HG03457 (cell line): ENCODE data around the gene GOLIM4.
A peak's percentile ranks its signal among the peaks of the same experiment; 100 is the strongest.
"Not testable (repeated sequence)": the region's sequence is repeated elsewhere in the genome, so short reads cannot be mapped to it uniquely, and the experiment has no call there.

Source experiments
- ATAC-seq: cut with Tn5 transposase; IDR thresholded peaks from one replicate; pipeline ENCODE4 v1.9.1; 2021; ENCODE audit warnings: moderate number of reproducible peaks; ENCODE audit not compliant: unreplicated experiment

The GOLIM4 gene, protein sequence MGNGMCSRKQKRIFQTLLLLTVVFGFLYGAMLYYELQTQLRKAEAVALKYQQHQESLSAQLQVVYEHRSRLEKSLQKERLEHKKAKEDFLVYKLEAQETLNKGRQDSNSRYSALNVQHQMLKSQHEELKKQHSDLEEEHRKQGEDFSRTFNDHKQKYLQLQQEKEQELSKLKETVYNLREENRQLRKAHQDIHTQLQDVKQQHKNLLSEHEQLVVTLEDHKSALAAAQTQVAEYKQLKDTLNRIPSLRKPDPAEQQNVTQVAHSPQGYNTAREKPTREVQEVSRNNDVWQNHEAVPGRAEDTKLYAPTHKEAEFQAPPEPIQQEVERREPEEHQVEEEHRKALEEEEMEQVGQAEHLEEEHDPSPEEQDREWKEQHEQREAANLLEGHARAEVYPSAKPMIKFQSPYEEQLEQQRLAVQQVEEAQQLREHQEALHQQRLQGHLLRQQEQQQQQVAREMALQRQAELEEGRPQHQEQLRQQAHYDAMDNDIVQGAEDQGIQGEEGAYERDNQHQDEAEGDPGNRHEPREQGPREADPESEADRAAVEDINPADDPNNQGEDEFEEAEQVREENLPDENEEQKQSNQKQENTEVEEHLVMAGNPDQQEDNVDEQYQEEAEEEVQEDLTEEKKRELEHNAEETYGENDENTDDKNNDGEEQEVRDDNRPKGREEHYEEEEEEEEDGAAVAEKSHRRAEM

GRCh38 chr3:168095611-168096209, at the start of gene GOLIM4:
GOLIM4 (minus strand) TSS chr3:168095924; CDS start chr3:168095285, 639 bp downstream.
- ATAC-seq = peak; percentile 81

- ATAC-seq = no peak
These were observed 45.8 kb upstream of the GOLIM4 start for GRCh38 chr3:168141405-168141998.

- ATAC-seq = no peak
These were observed 44.2 kb upstream of the GOLIM4 start for GRCh38 chr3:168139947-168140346.

GRCh38 chr3:168138421-168138820, 42.7 kb upstream of the GOLIM4 start:
- no peak for ATAC-seq

DNA sequence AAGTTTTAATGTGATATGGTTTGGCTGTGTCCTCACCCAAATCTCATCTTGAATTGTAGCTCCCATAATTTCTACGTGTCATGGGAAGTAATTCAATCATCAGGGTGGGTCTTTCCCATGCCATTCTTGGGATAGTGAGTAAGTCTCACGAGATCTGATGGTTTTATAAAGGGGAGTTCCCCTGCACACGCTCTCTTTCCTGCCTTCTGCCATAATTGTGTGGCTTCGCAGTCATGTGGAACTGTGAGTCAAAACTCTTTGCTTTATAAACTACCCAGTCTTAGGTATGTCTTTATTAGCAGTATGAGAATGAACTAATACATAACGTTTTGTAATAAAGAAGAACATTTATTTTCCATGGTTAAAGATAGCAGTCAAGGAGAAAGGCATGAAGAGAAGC, 39.2 kb upstream of the GOLIM4 start:
- ATAC-seq = peak; percentile 65

DNA sequence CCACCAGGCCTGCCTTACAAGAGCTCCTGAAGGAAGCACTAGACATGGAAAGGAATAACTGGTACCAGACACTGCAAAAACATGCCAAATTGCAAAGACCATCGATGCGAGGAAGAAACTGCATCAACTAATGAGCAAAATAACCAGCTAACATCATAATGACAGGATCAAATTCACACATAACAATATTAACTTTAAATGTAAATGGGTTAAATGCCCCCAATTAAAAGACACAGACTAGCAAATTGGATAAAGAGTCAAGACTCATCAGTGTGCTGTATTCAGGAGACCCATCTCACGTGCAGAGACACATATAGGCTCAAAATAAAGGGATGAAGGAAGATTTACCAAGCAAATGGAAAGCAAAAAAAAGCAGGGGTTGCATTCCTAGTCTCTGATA, 34.5 kb upstream of the GOLIM4 start:
- not testable (repeated sequence) for ATAC-seq

- ATAC-seq = not testable (repeated sequence)
These were observed 32.7 kb upstream of the GOLIM4 start for GRCh38 chr3:168128463-168128862.

DNA sequence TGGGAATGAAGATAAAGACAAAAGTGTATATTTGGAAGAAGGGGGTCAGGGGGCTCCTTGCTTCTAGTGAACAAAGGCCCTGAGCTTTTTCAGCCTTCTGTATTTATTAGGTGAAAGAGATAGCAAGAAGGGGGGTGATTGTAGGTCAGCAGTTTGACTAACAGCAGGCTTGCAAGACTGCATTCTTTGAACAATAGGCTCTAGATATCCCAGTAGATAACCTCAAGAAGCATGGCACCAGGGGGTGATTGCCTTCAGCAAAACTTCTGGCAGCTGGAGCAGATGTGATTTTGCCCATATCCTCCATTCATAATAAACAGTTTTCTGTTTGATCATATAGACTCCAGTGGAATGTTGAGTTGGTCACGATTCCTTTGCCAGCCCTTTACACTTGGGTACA, 31.7 kb upstream of the GOLIM4 start:
- no peak for ATAC-seq

DNA sequence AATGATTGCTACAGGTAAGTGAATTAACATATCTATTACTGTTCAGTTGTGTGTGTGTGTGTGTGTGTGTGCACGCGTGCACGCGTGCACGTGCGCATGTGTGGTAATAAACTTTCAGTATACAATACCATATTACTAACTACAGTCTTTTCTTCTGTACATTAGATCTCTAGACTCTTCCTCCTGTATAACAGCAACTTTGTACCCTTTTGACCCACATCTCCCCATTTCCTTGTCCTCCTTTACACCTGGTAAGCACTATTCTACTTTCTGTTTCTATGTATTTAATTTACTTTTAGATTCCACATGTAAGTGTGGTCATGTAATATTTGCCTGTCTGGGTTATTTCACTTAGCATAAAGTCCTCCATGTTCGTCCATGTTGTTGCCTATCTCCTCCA, 29.1 kb upstream of the GOLIM4 start:
- ATAC-seq = no peak

DNA sequence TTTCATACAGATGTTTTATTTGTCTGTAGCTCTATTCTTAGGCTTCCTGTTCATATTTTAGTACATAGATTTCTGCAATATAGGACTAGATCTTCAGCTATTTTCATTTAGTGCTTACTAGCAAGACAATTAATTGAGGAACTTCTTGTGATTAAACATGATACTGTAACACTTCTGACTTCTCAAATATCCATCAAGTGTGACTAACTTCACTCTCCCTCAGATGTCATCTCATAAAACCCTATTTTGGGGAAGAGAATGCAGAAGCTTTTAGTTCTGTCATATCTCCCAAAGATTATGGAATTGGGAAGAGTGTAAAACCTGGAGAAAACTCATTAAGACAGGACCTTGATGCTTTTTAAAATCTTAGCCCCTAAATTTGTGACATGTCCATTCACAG, 28.6 kb upstream of the GOLIM4 start:
- no peak for ATAC-seq

GRCh38 chr3:168123201-168124176, 27.8 kb upstream of the GOLIM4 start:
- ATAC-seq = no peak

DNA sequence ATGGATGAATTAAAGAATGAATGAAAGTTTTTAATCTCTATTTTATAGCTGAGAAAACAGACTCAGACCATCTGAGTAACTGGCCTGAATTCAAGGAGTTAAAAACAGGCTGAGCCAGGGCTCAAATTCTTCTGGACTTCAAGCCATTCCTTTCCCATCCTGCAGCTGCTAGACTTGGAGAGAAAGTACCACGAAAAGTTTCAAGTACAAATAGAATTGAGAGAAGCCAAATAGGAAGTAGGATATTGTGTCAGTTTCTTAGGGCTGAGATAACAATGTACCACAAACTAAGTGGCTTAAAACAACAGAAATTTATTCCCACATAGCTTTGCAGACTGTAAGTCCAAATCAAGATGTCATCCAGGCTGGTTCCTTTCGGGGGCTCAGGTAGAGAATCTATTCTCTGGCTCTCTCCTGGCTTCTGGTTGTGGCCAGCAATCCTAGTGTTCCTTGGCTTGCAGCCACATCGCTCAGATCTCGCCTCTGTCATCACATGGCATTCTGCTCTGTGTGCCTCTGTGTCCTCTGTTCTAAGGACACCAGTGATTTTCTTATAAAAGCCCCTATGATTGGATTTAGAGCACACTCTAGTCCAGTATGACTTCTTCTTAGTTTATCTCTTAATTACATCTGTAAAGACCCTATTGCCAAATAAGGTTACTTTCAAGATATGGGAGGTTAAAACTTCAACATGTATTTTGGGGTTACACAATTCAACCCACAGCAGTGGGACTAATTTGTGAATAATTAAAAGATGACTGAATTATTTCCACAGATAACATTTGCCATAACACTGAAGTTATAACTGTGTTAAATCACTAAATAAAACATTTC, 25.7 kb upstream of the GOLIM4 start:
- no peak for ATAC-seq

DNA sequence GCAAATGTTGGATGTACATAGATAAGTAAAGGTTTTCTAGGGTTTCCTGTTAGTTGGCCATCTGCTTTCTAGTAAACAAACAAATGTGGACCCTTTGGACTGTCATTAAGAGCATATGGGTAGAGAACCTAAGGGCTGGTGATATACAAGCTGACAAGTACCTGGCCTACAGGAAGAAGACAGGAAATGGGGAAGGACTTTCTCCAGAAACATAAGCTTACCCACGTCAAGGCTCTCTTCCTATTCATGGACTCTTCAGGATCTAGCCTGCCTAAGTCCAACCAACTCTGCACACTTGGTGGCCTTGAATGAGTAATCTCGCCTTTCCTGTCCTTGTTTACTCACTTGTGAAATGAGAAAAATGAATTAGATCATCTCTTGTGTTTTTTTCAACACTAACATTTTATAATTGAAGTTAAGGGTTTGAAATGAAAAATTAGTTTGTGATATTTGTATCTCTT, 22.2 kb upstream of the GOLIM4 start:
- ATAC-seq = no peak

DNA sequence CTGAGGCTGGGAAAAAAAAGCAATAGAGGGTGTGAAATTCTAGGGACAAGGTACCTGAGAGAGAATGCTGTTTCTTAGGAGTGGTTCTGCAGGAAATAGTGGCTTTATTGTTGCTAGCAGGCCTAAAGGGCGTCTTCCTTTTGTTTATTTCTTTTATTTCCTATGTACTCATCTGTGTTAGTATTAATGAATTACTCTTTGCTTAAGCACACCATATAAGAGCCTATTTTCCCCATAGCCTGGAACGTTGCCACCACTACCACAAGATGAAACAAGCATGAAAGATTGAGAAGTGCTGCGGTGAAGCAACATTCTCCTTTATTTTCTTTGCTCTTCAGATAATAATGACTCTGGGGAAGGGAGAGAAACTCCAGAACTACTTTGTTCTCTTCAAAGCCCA, 21.3 kb upstream of the GOLIM4 start:
- ATAC-seq = no peak

GRCh38 chr3:168116279-168116678, 20.6 kb upstream of the GOLIM4 start:
- no peak for ATAC-seq

DNA sequence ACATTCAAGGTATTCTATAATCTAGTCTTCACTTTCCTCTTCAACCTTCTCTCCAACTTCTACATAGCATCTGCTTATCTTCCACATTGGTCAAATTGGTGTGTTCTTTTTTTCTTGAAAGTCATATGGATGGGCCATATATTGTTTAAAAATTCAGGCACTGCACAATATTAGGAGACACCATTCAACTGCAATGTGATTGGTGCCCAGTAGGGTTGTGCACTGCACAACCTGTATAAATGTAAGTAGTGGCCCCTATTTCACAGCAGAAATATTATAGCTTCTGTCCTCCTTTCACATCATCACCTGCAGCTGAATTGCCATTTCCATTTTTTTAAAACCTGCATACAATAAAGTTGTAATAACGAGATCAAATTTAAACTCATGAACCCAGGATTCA, 18.1 kb upstream of the GOLIM4 start:
- ATAC-seq = no peak

- ATAC-seq = no peak
These were observed 17.2 kb upstream of the GOLIM4 start for GRCh38 chr3:168112894-168113293.

- no peak for ATAC-seq
These were observed 8.6 kb upstream of the GOLIM4 start for GRCh38 chr3:168104361-168104760.

DNA sequence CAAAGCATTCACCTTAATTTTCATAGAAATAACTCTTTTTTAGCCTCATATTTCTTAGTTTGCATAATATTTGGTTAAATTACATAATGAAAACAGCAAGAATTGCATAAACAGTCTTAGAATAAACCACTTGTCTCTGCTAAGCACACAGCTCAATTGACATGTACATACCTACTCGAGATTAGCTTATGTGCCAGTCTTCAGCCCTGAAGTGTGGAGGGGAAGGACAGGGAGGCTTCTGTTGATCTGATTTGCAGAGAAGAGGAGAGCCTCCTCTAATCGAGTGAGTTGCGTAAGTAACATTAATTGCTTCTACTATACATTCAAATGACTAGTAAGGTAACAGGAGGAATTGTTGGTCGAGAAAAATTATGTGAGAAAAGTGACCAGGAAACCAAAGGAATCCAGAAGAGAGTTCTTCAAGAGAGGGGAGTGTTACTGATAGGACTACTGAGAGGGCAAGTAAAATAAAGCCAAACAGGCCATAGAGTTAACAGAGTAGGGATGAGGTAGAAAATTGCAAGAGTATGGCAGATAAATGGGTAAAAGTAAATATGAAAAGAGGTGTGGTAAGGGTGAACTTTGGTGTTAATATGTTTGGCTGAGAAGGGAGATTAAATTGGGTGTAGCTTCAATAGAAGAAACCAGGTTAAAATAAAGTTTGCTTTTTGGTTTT, 7.1 kb upstream of the GOLIM4 start:
- ATAC-seq = no peak
